ENCODE data around the gene PTGER2.

PTGER2 gene

GRCh38 chr14:52305014-52305413 lies 9.1 kb upstream of the PTGER2 start:
- no peak for DNase-seq

- no peak for DNase-seq
These were observed 6.7 kb upstream of the PTGER2 start for GRCh38 chr14:52307376-52307775.

- DNase-seq = no peak
These were observed 6.2 kb upstream of the PTGER2 start for GRCh38 chr14:52307905-52308304.

DNA sequence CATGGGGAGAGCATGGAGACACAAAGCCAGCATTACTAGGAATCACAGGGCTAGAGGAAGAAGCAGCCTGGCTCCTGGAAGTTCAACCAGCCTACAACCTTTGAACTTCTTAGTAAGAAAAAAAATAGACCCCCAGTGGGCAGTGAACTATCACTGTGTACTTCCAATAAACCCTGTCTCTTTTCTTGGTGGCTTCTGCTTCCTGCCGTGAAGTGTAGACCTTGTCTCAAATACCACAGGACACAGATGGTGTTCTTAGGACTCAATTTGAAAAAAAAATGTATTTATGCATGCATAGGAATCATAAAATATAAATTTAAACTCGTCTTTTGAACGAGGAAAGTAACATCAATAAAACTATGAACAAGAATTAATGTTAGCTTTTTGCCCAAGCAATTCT lies 3.6 kb upstream of the PTGER2 start:
- DNase-seq = no peak

- peak in 1 of 6 experiments; percentile 17 for DNase-seq
These were observed 1.2 kb upstream of the PTGER2 start for GRCh38 chr14:52312931-52313355.

DNA sequence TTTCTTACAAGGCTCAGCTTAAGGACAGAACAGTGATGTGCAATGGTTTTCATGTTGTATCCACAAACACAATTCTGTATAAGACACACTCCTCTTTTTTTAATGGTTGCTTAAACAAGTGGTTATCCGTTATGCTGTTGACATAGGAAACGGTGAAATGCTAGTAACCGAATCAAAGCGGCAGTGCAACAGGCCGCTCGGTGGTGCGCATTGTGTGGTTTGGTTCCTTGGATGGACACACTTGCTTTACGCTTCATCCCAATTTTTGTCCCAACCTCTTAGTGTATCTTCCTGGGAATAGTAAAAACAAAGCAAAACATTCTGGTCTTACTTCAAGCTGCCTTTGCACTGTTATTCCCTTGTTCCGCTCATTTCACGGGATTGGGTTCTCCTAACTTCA lies 650 bp upstream of the PTGER2 start:
- DNase-seq = peak in 1 of 6 experiments; percentile 17

GRCh38 chr14:52314595-52315354 lies 663 bp downstream of the PTGER2 start:
- peak in 3 of 6 experiments; percentile 12 to 48 (median 33) for DNase-seq

- peak in 3 of 6 experiments; percentile 5 to 33 (median 28) for DNase-seq
These were observed 1.2 kb downstream of the PTGER2 start for GRCh38 chr14:52315355-52315718.

DNA sequence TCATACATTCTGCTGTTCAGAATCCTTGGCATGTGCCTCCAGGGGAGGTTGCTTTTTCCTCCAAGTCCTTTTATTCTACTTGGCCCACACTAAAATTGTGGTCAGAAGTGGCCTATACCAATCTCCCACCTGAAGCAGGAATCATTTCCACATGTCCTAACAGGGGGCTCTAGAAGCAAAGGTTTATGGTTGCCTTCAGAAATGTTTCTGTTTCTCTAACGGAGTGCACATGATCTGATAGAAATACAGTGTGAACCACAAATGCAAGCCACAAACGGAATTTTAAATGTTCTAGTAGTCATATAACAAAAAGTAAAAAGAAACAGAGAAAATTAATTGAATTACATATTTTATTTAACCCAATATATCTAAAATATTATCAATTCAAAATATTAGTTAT lies 4.0 kb downstream of the PTGER2 start:
- DNase-seq = no peak

GRCh38 chr14:52318826-52319645 lies 4.9 kb downstream of the PTGER2 start:
- no peak for DNase-seq

GRCh38 chr14:52319919-52320318 lies 5.8 kb downstream of the PTGER2 start:
- no peak for DNase-seq

DNA sequence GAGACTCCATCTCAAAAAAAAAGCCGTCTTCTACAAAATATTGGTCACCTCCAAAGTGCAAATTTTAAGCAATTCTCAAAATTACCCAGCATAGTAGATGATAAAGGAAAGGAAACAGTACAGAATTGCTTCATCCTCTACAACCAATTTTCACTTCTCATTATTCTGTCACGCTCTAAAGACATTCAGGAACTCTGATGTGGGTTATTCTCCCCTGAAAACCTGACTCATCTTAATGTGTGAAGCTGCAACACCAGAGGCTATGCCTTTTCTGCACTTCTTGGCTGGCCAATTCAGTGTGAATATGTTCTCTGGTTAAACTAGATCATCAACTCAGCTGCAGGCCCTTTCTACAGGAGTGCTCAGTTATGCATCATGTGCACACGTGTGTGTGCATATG lies 11.0 kb downstream of the PTGER2 start:
- DNase-seq = no peak

DNA sequence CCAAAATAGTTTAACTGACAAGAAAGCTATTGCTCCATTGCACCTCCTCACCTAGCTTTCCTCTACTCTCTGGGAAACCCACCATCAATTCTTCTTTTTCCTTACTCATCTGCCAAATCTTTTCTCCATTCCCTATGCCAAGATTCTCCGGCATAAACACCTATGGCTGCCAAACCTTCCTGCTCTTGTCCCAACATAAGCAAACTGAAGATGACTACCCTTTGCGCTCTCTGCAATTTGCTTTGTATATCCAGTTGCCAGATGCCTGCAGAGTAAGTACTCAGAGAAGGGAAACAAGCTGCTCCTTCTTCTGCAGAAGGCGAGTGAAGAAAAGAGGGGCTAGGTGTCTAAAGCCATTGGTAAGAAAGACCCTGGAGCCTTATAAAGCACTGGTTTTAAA lies 11.5 kb downstream of the PTGER2 start:
- no peak for DNase-seq

DNA sequence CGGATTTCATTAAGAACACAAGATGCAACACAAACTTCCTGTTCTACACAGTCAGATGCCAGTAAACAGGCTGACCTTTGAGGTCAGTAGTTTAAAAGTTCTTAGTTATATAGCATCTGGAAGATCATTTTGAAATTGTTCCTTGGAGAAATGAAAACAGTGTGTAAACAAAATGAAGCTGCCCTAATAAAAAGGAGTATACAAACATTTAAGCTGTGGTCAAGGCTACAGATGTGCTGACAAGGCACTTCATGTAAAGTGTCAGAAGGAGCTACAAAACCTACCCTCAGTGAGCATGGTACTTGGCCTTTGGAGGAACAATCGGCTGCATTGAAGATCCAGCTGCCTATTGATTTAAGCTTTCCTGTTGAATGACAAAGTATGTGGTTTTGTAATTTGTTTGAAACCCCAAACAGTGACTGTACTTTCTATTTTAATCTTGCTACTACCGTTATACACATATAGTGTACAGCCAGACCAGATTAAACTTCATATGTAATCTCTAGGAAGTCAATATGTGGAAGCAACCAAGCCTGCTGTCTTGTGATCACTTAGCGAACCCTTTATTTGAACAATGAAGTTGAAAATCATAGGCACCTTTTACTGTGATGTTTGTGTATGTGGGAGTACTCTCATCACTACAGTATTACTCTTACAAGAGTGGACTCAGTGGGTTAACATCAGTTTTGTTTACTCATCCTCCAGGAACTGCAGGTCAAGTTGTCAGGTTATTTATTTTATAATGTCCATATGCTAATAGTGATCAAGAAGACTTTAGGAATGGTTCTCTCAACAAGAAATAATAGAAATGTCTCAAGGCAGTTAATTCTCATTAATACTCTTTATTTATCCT lies 13.5 kb downstream of the PTGER2 start:
- no peak for DNase-seq

DNA sequence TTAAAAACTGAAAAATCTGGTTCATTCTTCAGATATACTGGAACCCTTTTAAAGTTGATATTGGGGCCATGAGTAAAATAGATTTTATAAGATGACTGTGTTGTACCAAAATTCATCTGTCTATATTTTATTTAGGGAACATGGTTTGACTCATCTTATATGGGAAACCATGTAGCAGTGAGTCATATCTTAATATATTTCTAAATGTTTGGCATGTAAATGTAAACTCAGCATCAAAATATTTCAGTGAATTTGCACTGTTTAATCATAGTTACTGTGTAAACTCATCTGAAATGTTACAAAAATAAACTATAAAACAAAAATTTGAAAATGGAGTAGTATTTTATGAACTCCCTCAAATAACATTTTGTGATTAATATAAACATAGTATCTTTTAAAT lies 14.2 kb downstream of the PTGER2 start:
- DNase-seq = no peak

DNA sequence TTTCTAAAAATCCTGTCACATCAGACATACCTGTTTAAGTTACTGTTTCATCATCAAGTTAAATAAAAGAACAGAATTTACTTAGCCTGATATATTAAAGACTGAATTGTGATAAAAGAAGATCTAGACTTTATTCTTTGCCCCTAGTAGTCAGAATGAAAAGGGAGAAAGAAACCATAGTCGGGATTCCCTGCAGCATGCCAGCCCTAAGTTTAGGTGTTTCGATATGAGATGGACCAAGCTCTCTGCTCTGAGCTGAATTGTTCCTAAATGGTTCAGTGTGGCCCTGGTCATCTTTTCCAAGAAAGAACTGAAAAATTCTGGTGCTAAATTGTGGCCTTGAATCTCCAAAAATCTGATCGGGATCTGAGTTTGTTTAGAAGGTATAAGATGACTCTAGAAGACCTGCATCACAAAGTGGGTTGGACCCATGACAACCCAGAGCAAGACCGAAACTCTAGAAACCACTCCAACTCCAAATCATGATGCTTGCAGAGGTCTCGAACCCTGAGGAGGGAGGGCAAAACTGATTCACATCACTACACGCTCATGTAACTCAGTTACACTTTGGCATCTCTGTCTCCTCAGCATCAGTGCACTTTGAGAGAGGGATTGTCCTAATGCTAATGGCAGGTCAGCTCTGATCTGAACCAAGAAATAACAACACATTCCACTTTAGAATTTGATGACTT lies 15.7 kb downstream of the PTGER2 start:
- no peak for DNase-seq

DNA sequence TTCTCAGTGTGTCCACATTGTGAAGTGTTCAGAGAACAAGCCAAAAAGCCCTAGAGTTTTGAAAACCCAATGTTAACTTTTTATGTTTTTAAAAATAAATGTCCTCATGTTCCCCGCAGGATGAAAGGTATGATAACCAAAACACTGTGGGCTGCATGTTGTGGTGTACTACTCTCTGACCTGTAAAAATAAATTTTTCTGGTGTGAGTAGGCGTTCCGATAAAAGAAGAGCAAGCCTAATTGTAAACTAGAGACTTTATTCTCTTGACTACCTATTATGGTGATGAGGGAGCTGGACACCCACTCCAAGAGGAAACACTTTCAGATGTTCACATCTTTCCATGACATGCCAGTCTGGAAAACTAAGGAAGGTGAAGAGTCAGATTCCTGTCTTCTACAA lies 18.2 kb downstream of the PTGER2 start:
- DNase-seq = no peak

DNA sequence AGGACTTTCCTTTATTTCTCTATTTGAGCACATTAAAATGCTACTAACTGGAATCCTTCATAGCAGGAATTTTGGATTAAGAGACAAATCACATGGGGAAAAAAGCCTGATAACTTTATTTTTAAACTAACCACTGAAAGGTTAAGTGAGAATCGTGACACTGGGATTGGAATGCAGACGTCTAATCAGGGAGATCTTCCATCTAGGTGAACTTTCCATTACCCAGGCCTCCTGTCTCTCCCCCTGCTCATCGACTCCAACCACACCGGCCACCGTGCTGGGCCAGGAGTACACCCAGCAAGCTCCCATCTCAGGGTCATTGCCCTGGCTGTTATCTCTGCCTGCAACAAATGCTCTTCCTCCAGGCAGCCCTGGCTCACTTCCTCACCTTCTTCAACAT lies 19.0 kb downstream of the PTGER2 start:
- no peak for DNase-seq

DNA sequence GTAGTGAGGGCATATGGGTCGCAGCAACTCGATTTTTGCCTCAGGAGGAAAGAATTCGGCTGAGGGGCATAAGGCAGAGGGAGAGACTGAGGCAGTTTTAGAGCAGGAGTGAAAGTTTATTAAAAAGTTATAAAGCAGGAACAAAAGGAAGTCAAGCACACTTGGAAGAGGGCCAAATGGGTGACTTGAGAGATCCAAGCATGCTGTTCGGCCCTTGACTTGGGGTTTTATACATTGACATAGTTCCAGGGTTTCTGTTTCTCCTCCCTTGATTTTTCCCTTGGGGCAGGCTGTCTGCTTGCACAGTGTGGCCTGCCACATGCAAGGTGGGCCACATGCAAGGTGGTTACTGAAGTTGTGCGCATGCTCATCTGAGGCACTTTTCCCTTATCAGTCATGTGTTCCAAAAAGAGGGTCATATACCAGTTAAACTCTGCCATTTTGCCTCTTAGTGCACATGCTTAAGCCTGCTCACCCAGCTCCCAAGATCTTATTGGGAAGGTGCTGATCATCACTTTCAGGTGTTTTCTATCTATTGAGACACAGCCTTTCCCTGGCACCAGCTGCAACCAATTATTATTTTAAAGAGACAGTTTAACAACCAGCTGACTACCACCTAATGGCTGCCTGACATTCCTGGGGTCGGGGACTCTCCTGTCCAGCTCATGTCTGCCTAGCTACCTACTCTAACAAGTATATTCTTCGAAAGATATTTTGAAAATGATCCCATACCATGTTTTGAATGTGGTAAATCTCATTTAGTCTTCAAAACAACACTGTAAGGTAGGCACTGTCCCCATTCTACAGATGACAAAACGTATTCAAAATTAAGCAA lies 19.9 kb downstream of the PTGER2 start:
- no peak for DNase-seq

DNA sequence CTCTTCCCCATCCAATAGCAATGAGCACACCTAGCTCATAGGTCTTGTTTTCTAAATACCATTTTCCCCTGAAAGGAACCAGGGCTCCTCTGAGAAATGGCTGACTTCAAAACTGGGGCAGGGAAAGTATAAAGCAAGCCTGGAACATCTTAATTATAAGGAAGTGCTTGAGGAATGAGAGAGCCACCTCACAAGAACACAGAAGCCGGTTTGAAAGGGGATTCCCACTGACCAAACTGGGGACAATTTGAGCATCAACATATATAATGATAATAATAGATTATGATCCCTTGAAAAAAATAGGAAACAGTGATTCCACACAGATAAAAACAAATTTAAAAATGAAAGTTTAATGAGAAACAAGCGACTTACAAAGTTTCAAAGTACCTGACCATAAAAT lies 22.1 kb downstream of the PTGER2 start:
- DNase-seq = no peak

- DNase-seq = no peak
These were observed 24.1 kb downstream of the PTGER2 start for GRCh38 chr14:52338051-52338681.
